PC-9 (cell line): ENCODE results near the gene GAK.

Experiments used
- CTCF ChIP-seq: fragments of 200-600 bp; sonication (generic); conservative IDR thresholded peaks from 2 replicates; pipeline ENCODE4 v1.6.1; 2017; ENCODE audit warnings: mixed run types, antibody characterized with exemption, mild to moderate bottlenecking, moderate library complexity
- EZH2 ChIP-seq: fragments of 200-600 bp; sonication (generic); IDR thresholded peaks from 2 replicates; pipeline ENCODE4 v1.8.0; 2017; ENCODE audit warnings: antibody characterized with exemption, low read depth

- TF ChIP-seq CTCF (no peak), EZH2 (no peak)
Observed at GRCh38 chr4:834368-835147, 97.6 kb downstream of the GAK start.
